Heart left ventricle (tissue), 16 donors: ENCODE measurements around the gene KRT6A. TPM values are rescaled to one million over a fixed set of nuclear protein-coding genes. Genes with fewer than 3 reads are reported as not detected.
A peak's percentile ranks its signal among the peaks of the same experiment; 100 is the strongest.
"Not testable (repeated sequence)": the region's sequence is repeated elsewhere in the genome, so short reads cannot be mapped to it uniquely, and the experiment has no call there.

Experiments
- ATAC-seq, 4 donors: fragments of 200-7000 bp; cut with Tn5 transposase; one replicate each; pipeline ENCODE4 v1.9.1; 2020 to 2022; ENCODE audit warnings: moderate library complexity in 4 of 4, mild to moderate bottlenecking in 3 of 4, moderate number of reproducible peaks in 1 of 4
- DNase-seq, 5 donors: peaks; one replicate each; pipeline ENCODE4 v3.0.0-alpha.2; 2020
- H3K27ac ChIP-seq, 12 donors: fragments of 200-600 bp; sonication (generic) in 4 of 12; one replicate each; pipeline versions ENCODE4 v1.5.0 to v1.8.0; 2016 to 2022; ENCODE audit warnings: mild to moderate bottlenecking in 2 of 12
- H3K27me3 ChIP-seq, 9 donors: fragments of 200-600 bp; sonication (generic) in 2 of 9; one replicate each; pipeline versions ENCODE4 v1.5.1 to v1.8.0; 2016 to 2022; ENCODE audit warnings: mild to moderate bottlenecking in 3 of 9
- H3K36me3 ChIP-seq, 9 donors: fragments of 200-600 bp; sonication (generic) in 2 of 9; one replicate each; pipeline versions ENCODE4 v1.5.0 to v1.8.0; 2018 to 2022; ENCODE audit warnings: mild to moderate bottlenecking in 2 of 9
- H3K4me1 ChIP-seq, 12 donors: fragments of 200-600 bp; sonication (generic) in 4 of 12; one replicate each; pipeline versions ENCODE4 v1.5.0 to v1.8.0; 2016 to 2022; ENCODE audit warnings: mild to moderate bottlenecking in 3 of 12
- H3K4me3 ChIP-seq, 12 donors: fragments of 200-600 bp; sonication (generic) in 4 of 12; one replicate each; pipeline versions ENCODE4 v1.5.0 to v1.8.0; 2017 to 2022; ENCODE audit warnings: mild to moderate bottlenecking in 9 of 12, moderate library complexity in 4 of 12
- H3K9me3 ChIP-seq, 12 donors: fragments of 200-600 bp; sonication (generic) in 4 of 12; one replicate each; pipeline versions ENCODE4 v1.5.0 to v1.8.0; 2016 to 2022; ENCODE audit warnings: mild to moderate bottlenecking in 1 of 12
- CTCF ChIP-seq, 12 donors: fragments of 200-600 bp; sonication (generic) in 4 of 12; IDR thresholded peaks; one replicate each; pipeline versions ENCODE4 v1.5.0 to v1.8.0; 2018 to 2022; ENCODE audit warnings: antibody characterized with exemption in 12 of 12, mild to moderate bottlenecking in 5 of 12
- POLR2A ChIP-seq, 2 donors: fragments of 450-650 bp; IDR thresholded peaks; one replicate each; pipeline ENCODE4 v1.6.1; 2017; ENCODE audit warnings: antibody characterized with exemption in 2 of 2, mild to moderate bottlenecking in 2 of 2, moderate library complexity in 2 of 2
- WGBS, 4 donors: extraction: QIAGEN DNeasy Blood & Tissue Kit in 2 of 4; methylation state at CpG; one replicate each; pipeline versions ENCODE4 v1.1.5 to v1.1.7; 2013 to 2018; 5-methylcytosine and 5-hydroxymethylcytosine counted together
- intact Hi-C, 10 donors: fragments of 100-400 bp; cut with DNase I; formaldehyde crosslinking; loops; one replicate each; pipeline versions ENCODE4 v1.11.1 to v1.14.2; 2022
- polyA plus RNA-seq, 2 donors: library from polyadenylated mRNA; stranded (reverse); fragments of 200-250 nt; gene quantifications; one replicate each; pipeline ENCODE4 v1.2.3, GENCODE V29; 2013
- total RNA-seq, 9 donors: library from RNA; depleted of rRNA in 2 of 9; stranded (reverse); fragments of >200 nt in 2 of 9; fragmentation: NEBNext Ultra II Directional in 3 of 9; extraction: Animal tissue kit (Norgen Biotek cat#: 25700) in 3 of 9; gene quantifications; one replicate each; pipeline versions ENCODE4 v1.1.0 to v1.2.4, GENCODE V29; 2016 to 2023
- donor health status: ischemic (EF 13 %, LVEDD 7.1; RV severe dilation, severe dysfunction).
- donor health status: healthy with polysubstance abuse.
- donor health status: DM: no; HTN: yes; CAD: no.
- donor health status: DM: no; HTN: no; CAD: no.
- donor health status: ischemic (EF 25% LVEDD 6.9; RV normal size, moderate dysfunction).
- donor health status: ischemic (EF 25% LVEDD 5.7; RV mildly dilated, moderate dysfunction).
- donor health status: healthy.
- donor health status: DM: yes; HTN: yes; CAD: no.
- donor health status: ischemic (EF 35%, LVEDD 5.7; RV mildly dilated, moderate dysfunction).
- donor health status: nonischemic (EF 11% LVEDD 7.7; RV severe dilation, severe dysfunction).
- donor health status: DM: yes; HTN: yes; CAD: no.
- donor health status: PGD.
- donor health status: ischemic (EF 29% LVEDD 5.4; RV normal size, mild dysfunction).
- donor health status: nonischemic (EF 23%, LVEDD 6.1; RV moderate dilation, normal function).

The KRT6A gene
- total and polyA plus RNA-seq, 11 donors = 0.03 to 0.11 TPM; not detected in 9

- WGBS, 4 donors = 43 to 69% (median 55%) methylated on average over 2 of the region's 2 CpGs
- peak overlapping the region in 2 of 12 donors; percentile 26 to 66 for H3K27ac ChIP-seq
- intact Hi-C loops = loop anchor here in 1 of 10 donors (10.0 kb wide), 1 partner anchor 81 kb away; no protein-coding TSS in a partner anchor
- H3K4me3 ChIP-seq = no peak overlapping the region
- H3K9me3 ChIP-seq = no peaks in the 10 kb centered on the region
- peaks cover 0 to 25% (median 5%) of the 10 kb centered on the region in 12 donors for H3K4me1 ChIP-seq
- TF ChIP-seq POLR2A (IDR thresholded peaks at IDR 0.05) (no peak), CTCF (IDR thresholded peaks at IDR 0.05) (no peak)
- H3K27me3 ChIP-seq = peaks cover 0 to 16% (median 0%) of the 10 kb centered on the region in 9 donors
- no peaks in the 10 kb centered on the region for H3K36me3 ChIP-seq
- DNase-seq = no peak
- peak in 2 of 4 donors; percentile 21 to 24 for ATAC-seq
Observed at GRCh38 chr12:52496054-52496453, 3.0 kb upstream of the KRT6A start.

GRCh38 chr12:52495389-52495788 lies 2.3 kb upstream of the KRT6A start:
- ATAC-seq = no peak
- Histone ChIP-seq H3K36me3 (no peaks in the 10 kb centered on the region), H3K9me3 (no peaks in the 10 kb centered on the region), H3K4me1 (peaks cover 0 to 25% (median 5%) of the 10 kb centered on the region in 12 donors), H3K27me3 (peaks cover 0 to 16% (median 0%) of the 10 kb centered on the region in 9 donors), H3K4me3 (no peak overlapping the region), H3K27ac (peak overlapping the region in 2 of 12 donors; percentile 11 to 66)
- no peak for DNase-seq
- TF ChIP-seq POLR2A (IDR thresholded peaks at IDR 0.05) (no peak), CTCF (IDR thresholded peaks at IDR 0.05) (no peak)
- WGBS, 4 donors = 48 to 59% (median 50%) methylated on average over 3 of the region's 3 CpGs
- intact Hi-C loops = loop anchor here in 1 of 10 donors (10.0 kb wide), 1 partner anchor 81 kb away; no protein-coding TSS in a partner anchor

- Histone ChIP-seq H3K36me3 (no peaks in the 10 kb centered on the region), H3K9me3 (no peaks in the 10 kb centered on the region), H3K27me3 (peaks cover 0 to 16% (median 0%) of the 10 kb centered on the region in 9 donors), H3K27ac (peak overlapping the region in 1 of 12 donors; percentile 66), H3K4me1 (peaks cover 0 to 25% (median 5%) of the 10 kb centered on the region in 12 donors), H3K4me3 (no peak overlapping the region)
- no peak for TF ChIP-seq CTCF (IDR thresholded peaks at IDR 0.05)
- WGBS, 4 donors = 33 to 57% (median 48%) methylated on average over 4 of the region's 4 CpGs
- DNase-seq (peak in 1 of 5 donors; percentile 68), ATAC-seq (peak in 3 of 4 donors; percentile 22 to 74 (median 62))
- intact Hi-C loops = loop anchor here in 1 of 10 donors (10.0 kb wide), 1 partner anchor 80 kb away; no protein-coding TSS in a partner anchor
Observed at GRCh38 chr12:52494518-52494917, 1.5 kb upstream of the KRT6A start.

GRCh38 chr12:52494100-52494499 lies 1.0 kb upstream of the KRT6A start:
- WGBS, 4 donors = 87 to 90% (median 88%) methylated on average over 1 of the region's 1 CpG
- no peaks in the 10 kb centered on the region for H3K9me3 ChIP-seq
- H3K4me3 ChIP-seq = no peak overlapping the region
- ATAC-seq (no peak), DNase-seq (no peak)
- peaks cover 0 to 25% (median 5%) of the 10 kb centered on the region in 12 donors for H3K4me1 ChIP-seq
- H3K27ac ChIP-seq = no peak overlapping the region
- no peaks in the 10 kb centered on the region for H3K36me3 ChIP-seq
- peaks cover 0 to 16% (median 3%) of the 10 kb centered on the region in 9 donors for H3K27me3 ChIP-seq
- TF ChIP-seq POLR2A (IDR thresholded peaks at IDR 0.05) = no peak
- TF ChIP-seq CTCF (IDR thresholded peaks at IDR 0.05) = no peak
- intact Hi-C loops = loop anchor here in 1 of 10 donors (10.0 kb wide), 1 partner anchor 79 kb away; no protein-coding TSS in a partner anchor

GRCh38 chr12:52492405-52492804 lies 652 bp downstream of the KRT6A start:
- H3K27me3 ChIP-seq = peaks cover 0 to 16% (median 0%) of the 10 kb centered on the region in 9 donors
- not testable (repeated sequence) for H3K9me3 ChIP-seq, H3K27ac ChIP-seq, H3K36me3 ChIP-seq, DNase-seq, H3K4me3 ChIP-seq, ATAC-seq
- H3K4me1 ChIP-seq = peaks cover 0 to 25% (median 5%) of the 10 kb centered on the region in 12 donors
- WGBS, 4 donors = 92 to 94% (median 93%) methylated on average over 5 to 6 of the region's 6 CpGs
- intact Hi-C loops = loop anchor here in 1 of 10 donors (10.0 kb wide), 1 partner anchor 78 kb away; no protein-coding TSS in a partner anchor

- intact Hi-C loops = loop anchor here in 1 of 10 donors (10.0 kb wide), 1 partner anchor 77 kb away; no protein-coding TSS in a partner anchor
- not testable (repeated sequence) for H3K27ac ChIP-seq, H3K9me3 ChIP-seq, H3K36me3 ChIP-seq, H3K4me3 ChIP-seq, ATAC-seq, DNase-seq
- Histone ChIP-seq H3K4me1 (peaks cover 0 to 24% (median 5%) of the 10 kb centered on the region in 12 donors), H3K27me3 (peaks cover 0 to 16% (median 3%) of the 10 kb centered on the region in 9 donors)
- WGBS, 4 donors = 76 to 86% (median 84%) methylated on average over 8 of the region's 8 CpGs
Observed at GRCh38 chr12:52491495-52491894, 1.6 kb downstream of the KRT6A start.
